ENCODE data around the gene C21orf58. TPM values are rescaled to one million over a fixed set of nuclear protein-coding genes. Genes with fewer than 3 reads are reported as not detected.

Gene C21orf58
- total and polyA plus RNA-seq, 2 experiments from 2014 or later: 17.7 to 23.9 TPM

DNA sequence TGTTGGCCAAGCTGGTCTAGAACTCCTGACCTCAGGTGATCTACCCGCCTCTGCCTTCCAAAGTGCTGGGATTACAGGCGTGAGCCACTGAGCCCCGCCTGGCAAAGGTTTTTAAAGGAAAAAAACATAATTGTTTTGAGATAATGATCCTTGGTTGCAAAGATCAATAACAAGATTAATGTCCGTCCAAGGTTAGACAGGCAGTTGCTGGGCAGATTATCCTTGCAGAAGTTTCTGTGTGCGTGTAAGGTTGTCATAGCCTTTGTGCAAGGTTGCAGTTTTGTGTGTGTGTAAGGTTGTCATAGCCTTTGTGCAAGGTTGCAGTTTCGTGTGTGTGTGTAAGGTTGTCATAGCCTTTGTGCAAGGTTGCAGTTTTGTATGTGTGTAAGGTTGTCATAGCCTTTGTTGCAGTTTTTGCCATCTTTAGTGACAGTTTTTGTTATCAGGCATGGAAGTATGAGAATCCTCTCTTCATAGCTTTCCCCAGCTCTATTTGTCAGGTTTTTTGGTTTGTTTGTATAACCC, 34.0 kb downstream of the C21orf58 start:
- no peaks in the 10 kb centered on the region for H3K9me3 Mint-ChIP-seq
- H3K9me2 ChIP-seq (ENCODE audit: insufficient read depth): no peaks in the 10 kb centered on the region
- peaks cover 29% of the 10 kb centered on the region for H3K36me3 Mint-ChIP-seq (ENCODE audit: low read depth)
- TF ChIP-seq EZH2phosphoT487 (IDR thresholded peaks at IDR 0.05; ENCODE audit: unreplicated experiment): no peak
- TF ChIP-seq POLR2AphosphoS5 (IDR thresholded peaks at IDR 0.05; ENCODE audit: low read depth): no peak
- no peak for TF ChIP-seq ZNF114 (CRISPR knock-in tag; IDR thresholded peaks at IDR 0.05)
- TF ChIP-seq ZNF462 (CRISPR knock-in tag; IDR thresholded peaks at IDR 0.05): no peak
- no peak for TF ChIP-seq ZNF331 (CRISPR knock-in tag; IDR thresholded peaks at IDR 0.05; ENCODE audit: low read depth)
- TF ChIP-seq, protein P1, sequence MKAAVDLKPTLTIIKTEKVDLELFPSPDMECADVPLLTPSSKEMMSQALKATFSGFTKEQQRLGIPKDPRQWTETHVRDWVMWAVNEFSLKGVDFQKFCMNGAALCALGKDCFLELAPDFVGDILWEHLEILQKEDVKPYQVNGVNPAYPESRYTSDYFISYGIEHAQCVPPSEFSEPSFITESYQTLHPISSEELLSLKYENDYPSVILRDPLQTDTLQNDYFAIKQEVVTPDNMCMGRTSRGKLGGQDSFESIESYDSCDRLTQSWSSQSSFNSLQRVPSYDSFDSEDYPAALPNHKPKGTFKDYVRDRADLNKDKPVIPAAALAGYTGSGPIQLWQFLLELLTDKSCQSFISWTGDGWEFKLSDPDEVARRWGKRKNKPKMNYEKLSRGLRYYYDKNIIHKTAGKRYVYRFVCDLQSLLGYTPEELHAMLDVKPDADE (IDR thresholded peaks at IDR 0.05): no peak
- no peak for TF ChIP-seq EZH2 (IDR thresholded peaks at IDR 0.05; ENCODE audit: low read depth, unreplicated experiment)
- TF ChIP-seq, protein P2, sequence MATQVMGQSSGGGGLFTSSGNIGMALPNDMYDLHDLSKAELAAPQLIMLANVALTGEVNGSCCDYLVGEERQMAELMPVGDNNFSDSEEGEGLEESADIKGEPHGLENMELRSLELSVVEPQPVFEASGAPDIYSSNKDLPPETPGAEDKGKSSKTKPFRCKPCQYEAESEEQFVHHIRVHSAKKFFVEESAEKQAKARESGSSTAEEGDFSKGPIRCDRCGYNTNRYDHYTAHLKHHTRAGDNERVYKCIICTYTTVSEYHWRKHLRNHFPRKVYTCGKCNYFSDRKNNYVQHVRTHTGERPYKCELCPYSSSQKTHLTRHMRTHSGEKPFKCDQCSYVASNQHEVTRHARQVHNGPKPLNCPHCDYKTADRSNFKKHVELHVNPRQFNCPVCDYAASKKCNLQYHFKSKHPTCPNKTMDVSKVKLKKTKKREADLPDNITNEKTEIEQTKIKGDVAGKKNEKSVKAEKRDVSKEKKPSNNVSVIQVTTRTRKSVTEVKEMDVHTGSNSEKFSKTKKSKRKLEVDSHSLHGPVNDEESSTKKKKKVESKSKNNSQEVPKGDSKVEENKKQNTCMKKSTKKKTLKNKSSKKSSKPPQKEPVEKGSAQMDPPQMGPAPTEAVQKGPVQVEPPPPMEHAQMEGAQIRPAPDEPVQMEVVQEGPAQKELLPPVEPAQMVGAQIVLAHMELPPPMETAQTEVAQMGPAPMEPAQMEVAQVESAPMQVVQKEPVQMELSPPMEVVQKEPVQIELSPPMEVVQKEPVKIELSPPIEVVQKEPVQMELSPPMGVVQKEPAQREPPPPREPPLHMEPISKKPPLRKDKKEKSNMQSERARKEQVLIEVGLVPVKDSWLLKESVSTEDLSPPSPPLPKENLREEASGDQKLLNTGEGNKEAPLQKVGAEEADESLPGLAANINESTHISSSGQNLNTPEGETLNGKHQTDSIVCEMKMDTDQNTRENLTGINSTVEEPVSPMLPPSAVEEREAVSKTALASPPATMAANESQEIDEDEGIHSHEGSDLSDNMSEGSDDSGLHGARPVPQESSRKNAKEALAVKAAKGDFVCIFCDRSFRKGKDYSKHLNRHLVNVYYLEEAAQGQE (IDR thresholded peaks at IDR 0.05; ENCODE audit: unreplicated experiment): no peak
- TF ChIP-seq CTCF (conservative IDR thresholded peaks at IDR 0.05; ENCODE audit: low read depth in 2 of 2): no peak
- TF ChIP-seq CREB1 (CRISPR knock-in tag; IDR thresholded peaks at IDR 0.05; ENCODE audit: low read depth): no peak
- TF ChIP-seq STAT1 (IDR thresholded peaks at IDR 0.05; ENCODE audit: unreplicated experiment): no peak
- TF ChIP-seq JUNB (IDR thresholded peaks at IDR 0.05; ENCODE audit: unreplicated experiment): no peak
- no peak for TF ChIP-seq NANOG (IDR thresholded peaks at IDR 0.05; ENCODE audit: borderline replicate concordance)
- no peak overlapping the region for H3K27ac Mint-ChIP-seq
- peaks cover 29% of the 10 kb centered on the region for H3K79me2 ChIP-seq (replicated peaks; ENCODE audit: insufficient read depth)
- H3K4me3 Mint-ChIP-seq: no peak overlapping the region
- peaks cover 26% of the 10 kb centered on the region for H3F3A ChIP-seq (replicated peaks; ENCODE audit: low read depth)
- H3K36me3 ChIP-seq (ENCODE audit: insufficient read depth): peaks cover 6% of the 10 kb centered on the region; the same call in 1 of the 2 replicates
- peaks cover 30% of the 10 kb centered on the region for H3K4me1 ChIP-seq (ENCODE audit: insufficient read depth)
- H3K27ac ChIP-seq (ENCODE audit: low read depth): peak overlapping the region; percentile 96; the same call in 1 of the 2 replicates
- H3K4me2 ChIP-seq: no peak overlapping the region
- no peak overlapping the region for H3K4me3 ChIP-seq
- peaks cover 6% of the 10 kb centered on the region; the same call in 1 of the 2 replicates for H4K20me1 ChIP-seq (replicated peaks; ENCODE audit: insufficient read depth)
- no peaks in the 10 kb centered on the region for H3K27me3 ChIP-seq (ENCODE audit: insufficient read depth)
- H3K27me3 Mint-ChIP-seq (ENCODE audit: insufficient read depth, low read depth, poor library complexity): peaks cover 9% of the 10 kb centered on the region
- peaks cover 30% of the 10 kb centered on the region for H3K4me1 Mint-ChIP-seq
- DNase-seq (ENCODE audit: low spot score) (no peak), ATAC-seq (no peak)
- H2AFZ ChIP-seq: no peak overlapping the region

All from GM23338 (cell line).